KG1 (cell line): ENCODE results near the gene VCPKMT.
A peak's percentile ranks its signal among the peaks of the same experiment; 100 is the strongest.

Source experiments
- DNase-seq: peaks from one replicate; lab custom pipeline; 2025; lab: John Stamatoyannopoulos, UW

VCPKMT gene

DNA sequence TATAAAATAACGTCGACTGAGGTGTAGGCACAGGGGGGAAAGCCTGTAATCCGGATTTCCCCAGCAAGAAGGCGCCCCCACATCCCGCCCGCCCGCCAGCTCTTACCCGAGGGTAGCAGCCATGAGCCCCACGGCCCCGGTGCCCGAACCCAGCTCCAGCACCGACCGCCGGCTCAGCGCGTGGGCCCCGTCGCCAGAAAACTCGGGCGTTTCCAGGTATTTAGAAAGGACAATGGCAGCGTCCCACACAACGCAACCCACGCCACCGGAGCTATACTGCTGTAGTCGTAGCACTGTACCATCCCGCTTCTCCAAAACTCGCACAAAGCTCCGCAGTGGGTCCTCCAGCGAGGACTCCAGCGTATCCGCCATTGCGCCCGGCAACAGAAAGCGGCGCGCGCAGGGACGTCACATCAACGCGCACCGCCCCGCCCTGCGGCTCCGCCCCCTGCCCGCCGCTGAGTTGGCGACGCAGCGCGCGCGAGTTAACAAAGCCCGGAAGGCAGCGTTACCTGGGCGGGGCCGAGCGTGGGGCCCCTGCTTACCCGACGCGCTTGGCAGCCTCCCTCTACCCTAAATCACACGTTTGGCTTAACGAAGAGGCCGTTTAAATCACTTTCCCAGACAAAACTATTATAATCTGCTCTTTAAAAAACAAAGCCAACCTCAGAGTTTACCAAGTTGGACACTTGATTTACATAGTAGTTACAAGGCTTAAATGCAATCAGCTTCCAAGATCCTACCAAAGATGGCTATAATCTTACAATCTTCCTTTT, at the start of gene VCPKMT:
Gene VCPKMT (minus strand): TSS at position 392 of the 776 bp plus-strand sequence. CDS start 20 bp downstream, at position 372.
- DNase-seq, result peak; percentile 91

DNA sequence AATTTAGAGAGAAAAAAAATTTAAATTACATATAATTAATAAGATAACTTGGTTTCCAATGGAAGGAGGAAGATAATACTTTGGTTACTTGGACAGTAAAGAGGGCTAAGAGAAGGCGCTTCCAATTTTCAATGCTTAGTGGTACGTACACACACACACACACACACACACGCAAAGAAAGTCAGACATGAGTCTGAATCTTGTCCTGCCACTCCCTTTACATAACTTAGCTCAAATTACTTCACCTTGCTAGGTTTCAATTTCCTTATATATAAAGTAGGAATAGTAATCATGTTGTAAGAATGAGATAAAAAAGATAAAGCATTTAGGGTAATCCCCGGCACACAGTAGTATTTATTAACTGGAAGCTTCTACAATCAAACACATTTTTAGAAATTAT, 39.7 kb upstream of the VCPKMT start:
- DNase-seq, result no peak

- DNase-seq, result no peak
Observed at GRCh38 chr14:50148799-50149198, 32.4 kb upstream of the VCPKMT start.

DNA sequence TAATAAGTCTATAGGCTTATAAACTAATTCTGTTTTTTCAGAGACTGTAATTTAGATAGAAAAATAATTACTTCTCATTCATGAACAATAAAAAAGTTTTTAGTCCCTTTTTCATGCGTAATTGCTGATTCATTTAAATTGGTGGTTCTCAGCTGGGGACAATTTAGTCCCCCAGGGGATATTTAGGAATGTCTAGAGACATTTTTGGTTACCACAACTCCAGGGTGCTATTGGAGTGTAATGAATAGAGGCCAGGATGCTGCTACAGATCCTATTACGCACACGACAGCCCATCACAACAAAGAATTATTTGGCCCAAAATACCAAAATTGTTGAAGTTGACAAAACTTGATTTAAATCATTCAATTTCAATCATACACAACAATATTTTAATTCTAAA, 22.8 kb upstream of the VCPKMT start:
- no peak for DNase-seq

DNA sequence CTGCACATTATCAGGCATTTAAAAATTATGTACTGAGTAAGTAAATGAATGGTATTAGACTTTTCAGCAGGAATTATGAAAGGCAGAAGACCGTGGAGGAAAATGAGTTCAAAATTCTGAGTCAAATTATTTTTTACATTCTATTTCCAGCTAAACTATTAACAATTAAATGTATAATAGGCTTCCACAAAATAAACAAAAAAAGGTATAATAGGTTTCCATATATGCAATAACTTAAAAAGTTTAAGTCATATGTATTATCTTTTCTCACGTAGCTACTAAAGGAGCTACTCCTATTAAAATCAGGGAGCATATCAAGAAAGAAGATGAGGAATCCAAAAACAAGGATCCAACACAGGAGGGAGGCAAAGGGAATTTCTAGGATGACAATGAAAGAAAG, 11.4 kb upstream of the VCPKMT start:
- DNase-seq, result no peak

DNA sequence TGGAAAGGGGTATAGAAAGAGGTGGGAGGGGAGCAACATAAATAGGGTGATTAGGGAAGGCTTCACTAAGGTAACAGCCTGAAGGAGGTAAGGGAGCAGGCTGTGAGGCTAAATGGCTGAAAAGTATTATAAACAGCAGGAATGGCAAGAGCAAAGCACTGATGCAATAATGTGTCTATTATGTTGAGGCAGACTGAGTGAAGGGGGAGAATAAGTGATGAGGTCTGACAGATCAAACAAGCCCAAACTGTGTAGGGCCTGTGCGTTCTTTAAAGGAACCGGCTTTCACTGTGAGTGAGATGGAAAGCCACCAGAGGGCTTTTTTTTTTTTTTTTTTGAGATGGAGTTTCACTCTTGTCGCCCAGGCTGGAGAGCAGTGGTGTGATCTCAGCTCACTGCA, 6.7 kb upstream of the VCPKMT start:
- DNase-seq, result no peak

GRCh38 chr14:50122291-50122690, 5.9 kb upstream of the VCPKMT start:
- DNase-seq, result no peak

GRCh38 chr14:50121486-50121885, 5.1 kb upstream of the VCPKMT start:
- DNase-seq, result no peak

GRCh38 chr14:50117456-50117855, 1.1 kb upstream of the VCPKMT start:
- no peak for DNase-seq

DNA sequence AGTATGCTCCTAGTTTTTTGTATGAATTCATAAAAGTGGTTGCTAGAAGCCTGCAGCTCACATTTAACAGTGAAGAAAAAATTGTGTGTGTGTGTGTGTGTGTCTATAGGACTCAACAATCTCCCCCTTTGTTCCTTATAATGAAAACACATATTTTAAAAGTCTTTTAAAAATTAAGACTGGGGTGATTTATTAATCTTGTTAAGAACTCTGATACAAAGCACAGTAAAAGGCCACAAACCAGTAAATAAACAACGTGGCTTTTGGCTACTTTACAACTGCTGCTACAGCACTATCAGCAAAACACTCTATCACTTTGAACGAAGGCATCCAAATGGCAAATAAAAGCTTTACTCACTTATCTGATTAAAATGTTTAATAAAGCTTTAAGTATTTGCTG, 594 bp upstream of the VCPKMT start:
- DNase-seq, result no peak

- no peak for DNase-seq
Observed at GRCh38 chr14:50113381-50114035, 2.9 kb downstream of the VCPKMT start.

GRCh38 chr14:50110323-50111037, 5.9 kb downstream of the VCPKMT start:
- no peak for DNase-seq

DNA sequence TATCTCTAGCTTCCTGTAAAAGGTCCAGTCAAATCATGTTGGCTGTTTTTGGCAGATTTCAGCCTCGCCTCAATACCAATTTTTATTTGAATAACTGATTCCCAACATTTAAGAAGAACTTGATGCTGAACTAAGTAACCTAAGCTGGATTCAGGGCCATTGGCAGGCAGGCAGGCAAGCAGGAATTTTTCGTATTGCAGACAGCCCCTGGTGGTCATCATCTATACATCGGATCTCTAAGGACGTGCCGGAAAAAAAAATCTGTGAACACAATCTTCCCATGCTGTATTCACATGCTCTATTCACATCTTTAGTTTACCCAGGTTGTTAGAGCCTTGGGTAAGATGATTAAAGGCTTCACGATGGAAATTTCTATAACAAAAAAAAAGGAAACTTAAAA, 7.0 kb downstream of the VCPKMT start:
- no peak for DNase-seq

DNA sequence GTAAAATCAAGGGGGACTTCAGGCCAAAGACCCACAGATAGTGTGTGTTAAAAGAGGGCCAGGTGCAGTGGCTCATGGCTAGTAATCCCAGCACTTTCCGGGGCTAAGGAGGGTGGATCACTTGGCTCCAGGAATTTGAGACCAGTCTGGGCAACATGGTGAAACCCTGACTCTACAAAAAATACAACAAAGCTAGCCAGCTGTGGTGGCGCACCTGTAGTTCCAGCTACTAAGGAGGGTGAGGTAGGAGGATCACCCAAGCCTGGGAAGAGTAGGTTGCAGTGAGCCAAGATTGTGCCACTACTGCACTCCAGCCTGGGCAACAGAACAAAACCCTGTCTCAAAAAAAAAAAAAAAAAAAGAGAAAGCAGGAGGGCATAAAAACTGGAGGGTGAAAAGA, 8.5 kb downstream of the VCPKMT start:
- no peak for DNase-seq

DNA sequence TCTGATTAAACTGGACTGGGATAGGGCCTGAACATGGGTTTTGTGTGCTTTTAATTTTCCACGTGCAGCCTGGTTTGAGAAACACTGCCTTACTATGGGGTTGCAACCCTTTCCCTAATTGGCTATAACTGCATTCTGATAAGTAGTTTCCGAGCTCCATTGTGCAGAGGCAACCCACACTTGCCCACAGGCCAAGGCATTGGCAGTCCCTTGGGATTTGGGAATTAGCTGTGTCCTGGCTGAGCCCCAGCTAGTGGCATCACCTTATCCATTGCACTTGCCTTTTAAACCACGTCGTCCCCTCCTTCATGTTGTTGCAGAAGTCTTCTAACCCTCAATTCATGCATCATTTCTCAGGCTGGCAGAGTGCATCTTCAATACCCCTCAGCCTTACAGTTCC, 10.2 kb downstream of the VCPKMT start:
- no peak for DNase-seq

DNA sequence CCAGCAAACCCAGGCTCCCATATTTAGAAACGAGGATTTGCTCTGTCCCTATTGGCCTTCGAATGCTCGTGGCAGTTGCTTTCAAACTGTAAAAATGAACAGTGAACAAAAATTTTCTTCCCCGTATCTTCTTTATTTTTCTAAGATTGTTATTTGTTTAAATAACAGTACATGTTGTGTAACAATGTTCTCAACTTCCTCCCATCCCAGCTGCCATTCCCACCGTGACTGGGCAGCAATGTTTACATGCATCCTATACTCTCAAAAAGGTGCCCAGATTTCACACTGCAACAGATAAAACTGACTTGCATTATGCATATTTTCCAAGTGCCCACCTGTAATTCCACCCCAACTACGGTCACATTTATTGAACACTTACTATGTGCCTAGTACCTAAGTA, 12.8 kb downstream of the VCPKMT start:
- no peak for DNase-seq

DNA sequence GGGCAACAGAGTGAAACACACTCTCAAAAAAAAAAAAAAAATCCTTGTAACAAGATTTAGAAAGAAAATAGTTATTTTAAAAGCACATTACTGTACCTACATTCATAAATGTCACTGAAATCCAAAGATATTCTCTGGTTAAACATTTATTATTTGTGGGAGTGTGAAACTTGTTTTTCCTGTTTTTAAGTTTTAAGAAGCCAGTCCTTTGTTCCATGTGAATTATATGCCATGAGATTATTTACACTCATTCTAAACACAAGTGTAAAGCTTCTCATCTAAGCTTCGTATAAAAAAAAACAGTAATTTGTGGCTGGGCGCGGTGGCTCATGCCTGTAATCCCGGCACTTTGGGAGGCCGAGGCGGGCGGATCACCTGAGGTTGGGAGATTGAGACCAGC, 15.0 kb downstream of the VCPKMT start:
- DNase-seq, result no peak

DNA sequence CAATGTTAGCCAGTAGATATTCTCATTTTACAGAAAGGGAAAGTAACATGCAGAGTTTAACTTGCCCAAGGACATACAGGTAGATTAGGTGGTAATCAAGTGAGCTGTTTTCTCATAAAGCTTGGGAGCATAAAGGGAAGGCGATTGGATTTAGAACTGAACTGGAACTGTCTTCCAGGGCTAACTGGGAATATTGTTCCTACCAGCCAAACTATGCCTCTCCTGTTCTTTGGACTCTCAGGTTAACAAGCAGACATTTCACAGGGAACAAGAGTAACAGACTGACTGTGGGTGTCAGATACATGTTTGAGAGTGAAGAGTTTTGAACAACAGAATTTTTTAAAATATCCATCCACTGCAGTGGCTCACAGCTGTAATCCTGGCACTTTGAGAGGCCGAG, 15.6 kb downstream of the VCPKMT start:
- no peak for DNase-seq

DNA sequence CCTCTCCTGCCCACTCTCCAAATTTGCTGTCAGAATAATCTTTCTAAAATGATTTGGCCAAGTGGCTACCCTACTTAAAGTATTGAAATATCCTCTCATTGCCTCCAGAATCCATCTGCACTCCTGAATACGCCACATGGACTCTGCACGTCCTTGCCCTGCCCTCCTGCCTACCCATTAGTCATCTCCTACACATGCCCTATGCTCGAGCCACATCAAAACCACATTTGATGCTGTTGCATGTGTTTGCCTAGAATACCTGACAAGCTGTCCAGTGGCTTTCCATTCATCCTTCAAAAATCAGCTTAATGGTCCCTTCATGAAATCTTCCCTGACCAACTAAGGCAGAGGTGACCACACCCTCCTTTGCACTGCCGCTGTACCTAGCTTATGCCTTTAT, 17.0 kb downstream of the VCPKMT start:
- DNase-seq, result no peak

DNA sequence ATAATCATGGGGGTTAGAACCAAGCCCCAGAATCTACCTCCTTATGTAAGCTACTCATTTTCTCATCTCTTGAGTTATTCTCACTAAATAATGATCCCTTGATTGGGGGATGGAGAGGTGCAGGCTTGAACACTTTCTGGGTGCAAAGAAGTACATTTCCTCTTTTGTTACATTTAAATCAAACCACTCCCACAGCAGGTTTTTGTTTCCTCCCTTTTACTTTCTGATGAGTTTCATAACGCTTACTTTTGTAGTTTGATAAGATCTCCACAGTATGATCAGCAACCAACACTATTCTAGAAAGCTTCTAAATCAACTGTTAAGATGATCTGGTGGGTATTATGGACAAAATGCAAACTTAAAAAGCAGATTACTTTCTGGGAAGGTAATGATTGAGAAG, 20.5 kb downstream of the VCPKMT start:
- no peak for DNase-seq

DNA sequence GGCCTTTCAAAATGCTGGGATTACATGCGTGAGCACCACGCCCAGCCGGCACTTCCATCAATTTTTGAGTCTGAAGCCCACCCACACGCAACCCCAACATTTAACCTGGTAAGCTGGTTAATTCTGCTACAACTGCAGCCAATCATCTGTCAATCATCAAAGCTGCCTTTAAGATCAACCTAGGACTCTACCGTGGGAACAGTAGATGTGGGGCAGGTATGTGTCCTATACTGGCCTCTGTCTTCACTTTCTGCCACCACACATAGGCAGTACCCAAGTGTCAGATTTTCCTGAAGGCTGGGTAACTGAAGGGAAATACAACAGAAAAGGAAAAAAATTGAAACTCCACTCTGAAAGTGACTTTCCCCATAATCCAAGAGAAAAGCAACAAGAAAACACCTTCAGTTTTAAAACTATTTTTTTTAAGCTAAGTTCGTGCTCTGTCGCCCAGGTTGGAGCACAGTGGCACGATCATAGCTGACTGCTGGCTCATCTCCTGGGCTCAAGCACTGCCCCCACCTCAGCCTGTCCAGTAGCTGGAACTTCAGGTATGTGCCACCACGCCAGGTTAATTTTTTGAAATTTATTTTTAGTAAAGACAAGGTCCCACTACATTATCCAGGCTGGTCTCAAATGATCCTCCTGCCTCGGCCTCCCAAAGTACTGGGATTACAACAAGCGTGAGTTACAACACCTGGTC, 22.2 kb downstream of the VCPKMT start:
- no peak for DNase-seq

- DNase-seq, result no peak
Observed at GRCh38 chr14:50093496-50093895, 22.9 kb downstream of the VCPKMT start.
